Hypothalamus (tissue), 51 donors: Measurements from ENCODE around the gene UBXN2A.
"Not testable (repeated sequence)": the region's sequence is repeated elsewhere in the genome, so short reads cannot be mapped to it uniquely, and the experiment has no call there.

ENCODE experiments used
- DNase-seq, 51 donors: peaks; one replicate each; lab custom pipeline; 2025; lab: John Stamatoyannopoulos, UW

Gene UBXN2A

GRCh38 chr2:24011250-24012104 lies 71.2 kb downstream of the UBXN2A start:
- no peak for DNase-seq

GRCh38 chr2:24012521-24013188 lies 72.4 kb downstream of the UBXN2A start:
- no peak for DNase-seq

GRCh38 chr2:24014902-24015301 lies 74.6 kb downstream of the UBXN2A start:
- not testable (repeated sequence) for DNase-seq

- DNase-seq, result no peak
These were observed 75.5 kb downstream of the UBXN2A start for GRCh38 chr2:24015562-24016375.

- no peak for DNase-seq
These were observed 76.1 kb downstream of the UBXN2A start for GRCh38 chr2:24016376-24016761.

- DNase-seq, result no peak
These were observed 76.8 kb downstream of the UBXN2A start for GRCh38 chr2:24016853-24017703.

GRCh38 chr2:24017711-24018110 lies 77.4 kb downstream of the UBXN2A start:
- no peak for DNase-seq

- DNase-seq, result no peak
These were observed 78.0 kb downstream of the UBXN2A start for GRCh38 chr2:24018241-24018640.

GRCh38 chr2:24019729-24020128 lies 79.5 kb downstream of the UBXN2A start:
- DNase-seq, result no peak

- DNase-seq, result no peak
These were observed 80.0 kb downstream of the UBXN2A start for GRCh38 chr2:24020244-24020643.

GRCh38 chr2:24021122-24021998 lies 81.1 kb downstream of the UBXN2A start:
- DNase-seq, result no peak

GRCh38 chr2:24022324-24022974 lies 82.2 kb downstream of the UBXN2A start:
- no peak for DNase-seq

GRCh38 chr2:24022975-24023575 lies 82.8 kb downstream of the UBXN2A start:
- no peak for DNase-seq

- no peak for DNase-seq
These were observed 83.8 kb downstream of the UBXN2A start for GRCh38 chr2:24024018-24024417.

GRCh38 chr2:24024996-24025663 lies 84.9 kb downstream of the UBXN2A start:
- no peak for DNase-seq

- DNase-seq, result peak in 1 of 51 donors; percentile 21
These were observed 86.0 kb downstream of the UBXN2A start for GRCh38 chr2:24026233-24026632.

- no peak for DNase-seq
These were observed 98.7 kb downstream of the UBXN2A start for GRCh38 chr2:24038786-24039499.
